MCF 10A (cell line): ENCODE results near the gene CACNG8. TPM values are rescaled to one million over a fixed set of nuclear protein-coding genes. Genes with fewer than 3 reads are reported as not detected.
A peak's percentile ranks its signal among the peaks of the same experiment; 100 is the strongest.

Experiments
- BruUV-seq: library from RNA; stranded (reverse); fragments of 400-500 nt; replicated peaks from 2 replicates; lab custom pipeline; 2021; lab: Mats Ljungman, UMichigan
- CTCF ChIA-PET: fragments of 300-600 bp; sonication (Branson Sonifier 250); formaldehyde crosslinking; extraction: SDS; loops from one replicate; lab custom pipeline; 2021; ENCODE audit warnings: antibody characterized with exemption, inconsistent platforms; lab: Yijun Ruan, JAX
- POLR2A ChIA-PET: fragments of 300-600, 350-650 bp; sonication (Branson Sonifier 250); formaldehyde crosslinking; extraction: SDS; loops from one replicate; lab custom pipeline; 2020; ENCODE audit warnings: antibody characterized with exemption, inconsistent platforms; lab: Yijun Ruan, JAX
- DNase-seq: peaks from one replicate; pipeline ENCODE4 v3.0.0-alpha.2; 2018; ENCODE audit not compliant: unreplicated experiment
- H3K27ac Mint-ChIP-seq: one replicate; pipeline ENCODE4 v1.8.0; 2022; ENCODE audit warnings: mild to moderate bottlenecking, low read depth, mixed read lengths; ENCODE audit not compliant: unreplicated experiment
- H3K27me3 Mint-ChIP-seq: one replicate; pipeline ENCODE4 v1.8.0; 2022; ENCODE audit warnings: mixed read lengths; ENCODE audit not compliant: insufficient read depth, unreplicated experiment
- H3K36me3 Mint-ChIP-seq: one replicate; pipeline ENCODE4 v1.8.0; 2022; ENCODE audit warnings: mild to moderate bottlenecking, moderate library complexity, mixed read lengths; ENCODE audit not compliant: insufficient read depth, unreplicated experiment
- H3K4me1 Mint-ChIP-seq: one replicate; pipeline ENCODE4 v1.8.0; 2022; ENCODE audit warnings: mixed read lengths; ENCODE audit not compliant: insufficient read depth, unreplicated experiment
- H3K4me3 Mint-ChIP-seq: one replicate; pipeline ENCODE4 v1.8.0; 2022; ENCODE audit warnings: mild to moderate bottlenecking, moderate library complexity, mixed read lengths; ENCODE audit not compliant: unreplicated experiment
- H3K9me3 Mint-ChIP-seq: one replicate; pipeline ENCODE4 v1.8.0; 2022; ENCODE audit warnings: mixed read lengths; ENCODE audit not compliant: unreplicated experiment
- CTCF ChIP-seq: fragments of 200-600 bp; IDR thresholded peaks from one replicate; pipeline ENCODE4 v1.8.0; 2022; ENCODE audit warnings: antibody characterized with exemption, mild to moderate bottlenecking; ENCODE audit not compliant: unreplicated experiment
- intact Hi-C: fragments of 100-400 bp; cut with micrococcal nuclease; formaldehyde crosslinking; loops from 2 replicates; pipeline ENCODE4 v1.14.1; 2022
- total RNA-seq: library from RNA; stranded (reverse); gene quantifications from 2 replicates; pipeline ENCODE4 v1.2.3, GENCODE V29; 2022

Gene CACNG8
- total RNA-seq, 1 experiment from 2014 or later = 0.16 TPM

- Mint-ChIP-seq H3K4me1 (no peaks in the 10 kb centered on the region), H3K27me3 (no peaks in the 10 kb centered on the region), H3K36me3 (no peaks in the 10 kb centered on the region), H3K9me3 (no peaks in the 10 kb centered on the region), H3K27ac (no peak overlapping the region), H3K4me3 (no peak overlapping the region)
- peak; percentile 63 for DNase-seq
- ChIA-PET CTCF (interaction anchor here (0.6 to 1.7 kb wide), 2 partner anchors 21 to 97 kb away, joined by 4 to 5 read pairs; no protein-coding TSS in a partner anchor), POLR2A (interaction anchor here (0.6 to 0.7 kb wide), 2 partner anchors 1194 to 1240 kb away, joined by 3 read pairs; no protein-coding TSS in a partner anchor)
- intact Hi-C loops = no loop called here
- BruUV-seq = no TSS peak
- no peak for TF ChIP-seq CTCF
Observed at GRCh38 chr19:53927739-53928138, 35.0 kb upstream of the CACNG8 start.

DNA sequence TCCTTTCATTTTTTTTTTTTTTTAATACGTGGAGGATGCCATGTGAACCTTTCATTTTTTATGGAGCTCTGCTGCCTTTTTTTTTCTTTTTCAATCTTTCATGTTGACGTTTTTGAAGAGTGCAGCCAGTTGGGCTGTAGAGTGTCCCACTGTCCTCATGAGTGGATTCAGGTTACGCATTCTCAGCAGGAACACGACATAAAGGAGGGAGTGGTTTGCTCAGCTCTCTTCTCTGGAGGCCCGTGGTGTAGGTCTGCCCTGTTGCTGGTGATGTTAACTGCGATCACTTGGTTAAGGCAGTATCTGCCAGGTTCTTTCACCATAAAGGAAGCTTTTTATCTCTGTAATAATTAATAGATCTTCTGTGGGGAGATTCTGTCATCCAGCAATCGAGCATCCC, 26.7 kb upstream of the CACNG8 start:
- Mint-ChIP-seq H3K4me1 (no peaks in the 10 kb centered on the region), H3K27ac (no peak overlapping the region), H3K36me3 (no peaks in the 10 kb centered on the region), H3K4me3 (no peak overlapping the region), H3K9me3 (no peaks in the 10 kb centered on the region), H3K27me3 (no peaks in the 10 kb centered on the region)
- no peak for TF ChIP-seq CTCF
- ChIA-PET CTCF (interaction anchor here (0.6 to 2.0 kb wide), 5 partner anchors 10 to 106 kb away, joined by 3 to 7 read pairs (median 4); no protein-coding TSS in a partner anchor), POLR2A (no interaction called here)
- BruUV-seq = no TSS peak
- DNase-seq = no peak
- intact Hi-C loops = no loop called here

GRCh38 chr19:53942001-53942786, 20.5 kb upstream of the CACNG8 start:
- no peaks in the 10 kb centered on the region for H3K4me1 Mint-ChIP-seq
- peaks cover 9% of the 10 kb centered on the region for H3K9me3 Mint-ChIP-seq
- intact Hi-C loops = no loop called here
- H3K4me3 Mint-ChIP-seq = no peak overlapping the region
- H3K27ac Mint-ChIP-seq = no peak overlapping the region
- POLR2A ChIA-PET = no interaction called here
- no peaks in the 10 kb centered on the region for H3K36me3 Mint-ChIP-seq
- no TSS peak for BruUV-seq
- DNase-seq = no peak
- H3K27me3 Mint-ChIP-seq = no peaks in the 10 kb centered on the region
- CTCF ChIA-PET = no interaction called here
- TF ChIP-seq CTCF = no peak

DNA sequence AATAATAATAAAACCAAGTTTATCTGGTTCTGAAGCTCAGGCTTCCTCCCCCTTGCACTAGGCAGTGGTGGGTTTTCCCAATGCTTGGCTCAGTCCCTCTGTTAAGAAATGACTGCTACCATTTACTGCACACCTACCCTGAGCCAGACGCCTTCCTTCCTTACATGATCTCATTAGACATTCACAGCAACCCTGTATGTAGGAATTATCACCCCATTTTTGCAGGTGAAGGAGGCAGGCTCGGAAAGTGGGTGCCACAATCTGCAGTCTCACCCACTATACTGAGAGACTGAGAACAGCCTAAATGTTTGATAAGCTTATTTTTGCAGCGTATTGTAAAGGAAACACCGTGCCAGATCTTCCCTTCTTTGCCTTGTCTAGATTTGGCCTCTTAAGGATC, 18.3 kb upstream of the CACNG8 start:
- POLR2A ChIA-PET = interaction anchor here (0.6 to 1.0 kb wide), 2 partner anchors 11 to 74 kb away, joined by 3 read pairs; no protein-coding TSS in a partner anchor
- CTCF ChIA-PET = interaction anchor here (0.7 to 0.8 kb wide), 3 partner anchors 9 to 477 kb away, joined by 3 read pairs; no protein-coding TSS in a partner anchor
- H3K9me3 Mint-ChIP-seq = peaks cover 9% of the 10 kb centered on the region
- H3K4me1 Mint-ChIP-seq = no peaks in the 10 kb centered on the region
- no peaks in the 10 kb centered on the region for H3K27me3 Mint-ChIP-seq
- H3K36me3 Mint-ChIP-seq = no peaks in the 10 kb centered on the region
- TF ChIP-seq CTCF = no peak
- no peak for DNase-seq
- H3K27ac Mint-ChIP-seq = no peak overlapping the region
- H3K4me3 Mint-ChIP-seq = no peak overlapping the region
- BruUV-seq = no TSS peak
- intact Hi-C loops = no loop called here
